ENCODE measurements around the gene LRG1.

GRCh38 chr19:4553775-4554174 is 13.9 kb upstream of the LRG1 start:
- TF ChIP-seq CTCF (IDR thresholded peaks at IDR 0.05) (no peak), POLR2A (IDR thresholded peaks at IDR 0.05) (no peak)
